HK-2 (cell line): ENCODE measurements around the gene SCYL2.
"Not testable (repeated sequence)": the region's sequence is repeated elsewhere in the genome, so short reads cannot be mapped to it uniquely, and the experiment has no call there.

ENCODE experiments used
- DNase-seq: peaks from one replicate; pipeline ENCODE4 v3.0.0-alpha.2; 2018; ENCODE audit not compliant: unreplicated experiment

Gene SCYL2

DNA sequence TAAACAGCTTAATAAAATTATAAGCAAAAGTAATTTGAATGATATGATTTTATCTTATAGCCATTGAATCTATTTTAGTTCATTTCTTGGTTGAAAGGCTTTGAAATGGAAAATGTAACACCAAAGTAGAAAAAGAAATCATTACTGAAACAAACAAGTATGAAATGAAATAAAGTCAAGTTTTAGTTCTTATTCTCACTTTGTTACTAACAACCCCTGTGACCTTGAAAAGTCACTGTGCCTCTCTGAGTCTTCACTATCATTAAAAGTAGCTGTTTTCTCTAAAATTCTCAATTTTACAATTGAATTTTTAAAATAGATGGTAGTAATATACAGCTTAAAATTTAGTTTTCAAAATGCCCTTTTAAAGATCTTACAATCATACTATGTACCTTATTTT, 57.5 kb downstream of the SCYL2 start:
- DNase-seq, result no peak

DNA sequence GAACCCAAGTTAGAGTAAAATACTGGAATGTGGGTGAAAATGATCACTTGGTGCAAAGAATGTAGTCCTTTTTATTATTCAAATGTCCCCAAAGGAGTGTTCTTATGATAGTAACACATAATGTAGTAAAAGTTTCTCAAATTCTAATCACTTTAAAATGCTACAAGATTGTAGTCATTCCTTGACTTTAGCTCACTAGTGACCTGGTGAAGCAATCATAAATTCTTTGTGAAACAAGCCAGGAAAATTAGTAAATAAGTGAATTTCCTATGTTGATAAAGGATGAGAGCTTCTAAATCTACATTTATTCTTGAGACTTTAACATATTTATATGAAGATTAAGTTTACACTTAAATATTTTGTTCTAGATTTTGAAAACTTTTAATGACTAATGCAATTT, 59.2 kb downstream of the SCYL2 start:
- DNase-seq, result no peak

DNA sequence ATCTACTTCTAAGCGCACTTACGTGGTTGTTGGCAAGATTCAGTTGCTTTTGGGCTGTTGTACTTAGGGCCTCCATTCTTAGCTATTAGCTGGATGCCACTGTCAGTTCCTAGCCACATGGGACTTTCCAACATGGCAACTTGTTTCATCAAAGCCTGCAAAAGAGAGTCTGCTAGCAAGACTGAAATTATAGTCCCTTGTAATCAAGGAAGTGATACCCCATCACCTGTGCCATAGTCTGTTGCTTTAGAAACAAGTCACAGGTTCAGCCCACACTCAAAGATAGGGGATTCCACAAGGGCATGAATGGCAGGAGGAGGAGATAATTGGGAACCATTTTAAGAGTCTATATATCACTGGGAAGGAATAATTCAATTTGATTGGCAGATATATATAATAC, 62.8 kb downstream of the SCYL2 start:
- no peak for DNase-seq

DNA sequence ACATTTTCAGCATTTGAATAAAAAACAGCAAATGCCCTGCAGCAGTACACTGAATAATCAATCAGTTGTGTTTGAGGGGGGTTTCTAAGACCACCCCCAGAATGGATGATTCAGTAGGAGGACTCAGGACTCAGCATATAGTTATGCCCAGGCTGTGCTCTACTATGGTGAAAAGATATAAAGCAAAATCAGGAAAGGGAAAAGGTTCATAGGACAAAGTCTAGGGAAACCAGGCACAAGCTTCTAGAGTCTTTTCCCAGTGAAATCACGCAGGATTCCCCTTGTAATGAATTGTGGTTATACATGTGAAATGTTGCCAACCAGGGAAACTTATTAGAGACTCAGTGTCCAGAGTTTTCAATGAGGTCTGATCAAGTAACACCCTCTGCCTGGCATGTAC, 64.9 kb downstream of the SCYL2 start:
- no peak for DNase-seq

DNA sequence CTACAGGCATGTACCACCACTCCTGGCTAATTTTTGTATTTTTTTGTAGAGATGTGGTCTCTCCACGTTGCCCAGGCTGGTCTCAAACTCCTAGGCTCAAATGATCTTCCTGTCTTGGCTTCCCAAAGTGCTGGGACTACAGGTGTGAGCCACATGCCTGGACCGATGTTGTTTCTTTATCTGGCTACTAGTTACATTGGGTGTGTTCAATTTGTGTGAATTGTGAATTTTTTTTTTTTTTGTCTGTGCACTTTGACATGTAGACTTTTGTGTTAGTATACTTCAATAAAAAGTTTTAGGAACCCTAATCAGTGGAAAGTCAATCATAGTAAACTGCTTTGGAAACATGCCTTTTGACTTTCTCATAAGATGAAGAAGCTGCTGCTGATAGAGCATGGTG, 65.9 kb downstream of the SCYL2 start:
- no peak for DNase-seq

DNA sequence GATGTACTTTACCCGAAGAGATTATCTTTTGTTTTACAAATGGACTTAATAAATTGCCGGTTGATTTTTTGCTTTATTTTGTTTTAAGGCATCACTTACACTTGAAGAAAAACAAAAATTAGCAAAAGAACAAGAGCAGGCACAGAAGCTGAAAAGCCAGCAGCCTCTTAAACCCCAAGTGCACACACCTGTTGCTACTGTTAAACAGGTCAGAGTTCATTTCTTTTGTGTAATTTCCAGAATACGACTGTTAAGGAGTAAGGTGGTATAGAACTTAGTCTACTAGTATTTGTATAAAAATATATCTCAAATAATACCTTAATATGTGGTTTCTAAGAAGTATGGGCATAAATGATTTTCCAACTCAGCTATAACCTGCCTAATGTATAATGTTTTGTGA, 70.3 kb downstream of the SCYL2 start:
- DNase-seq, result no peak

DNA sequence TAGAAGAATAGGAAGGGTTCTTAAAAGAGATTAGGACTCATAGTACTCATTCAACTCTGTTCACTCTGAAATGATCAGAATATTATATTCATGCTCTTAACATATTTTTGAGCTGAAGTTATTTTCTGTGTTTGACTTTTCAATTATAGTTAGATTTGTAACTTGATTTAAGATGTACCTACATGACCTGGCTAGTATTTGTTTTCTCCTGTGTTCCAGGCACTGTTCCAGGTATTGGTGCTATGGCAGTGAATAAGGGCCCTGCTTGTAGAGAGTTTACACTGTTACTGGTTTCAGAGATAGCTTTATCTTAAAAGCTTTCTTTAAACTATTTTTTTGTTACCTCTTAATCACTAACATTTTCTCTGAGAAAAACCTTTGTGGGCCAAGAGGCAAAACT, 70.8 kb downstream of the SCYL2 start:
- DNase-seq, result no peak

DNA sequence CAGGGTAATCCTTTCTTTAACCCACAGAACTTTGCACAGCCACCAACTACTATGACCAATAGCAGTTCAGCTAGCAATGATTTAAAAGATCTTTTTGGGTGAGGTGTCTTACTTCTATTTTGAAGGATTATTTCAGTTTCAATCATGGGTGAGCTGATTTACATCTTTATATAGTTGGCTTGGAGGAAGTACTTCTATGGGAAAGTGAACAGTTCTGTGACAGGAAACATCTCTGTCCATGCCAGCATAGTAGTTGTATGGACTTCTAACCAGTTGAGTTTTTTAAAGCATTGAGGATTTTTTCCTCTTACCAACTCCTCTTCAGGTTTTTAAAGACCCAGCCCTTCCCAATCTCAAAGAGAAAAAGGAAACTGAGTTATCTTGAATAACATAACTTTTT, 72.1 kb downstream of the SCYL2 start:
- DNase-seq, result no peak

DNA sequence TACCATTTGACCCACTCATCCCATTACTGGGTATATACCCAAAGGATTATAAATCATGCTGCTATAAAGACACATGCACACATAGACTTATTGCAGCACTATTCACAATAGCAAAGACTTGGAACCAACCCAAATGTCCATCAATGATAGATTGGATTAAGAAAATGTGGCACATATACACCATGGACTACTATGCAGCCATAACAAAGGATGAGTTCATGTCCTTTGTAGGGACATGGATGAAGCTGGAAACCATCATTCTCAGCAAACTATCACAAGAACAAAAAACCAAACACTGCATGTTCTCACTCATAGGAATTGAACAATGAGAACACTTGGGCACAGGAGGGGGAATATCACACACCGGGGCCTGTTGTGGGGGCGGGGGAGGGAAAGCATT, 75.9 kb downstream of the SCYL2 start:
- DNase-seq, result not testable (repeated sequence)

DNA sequence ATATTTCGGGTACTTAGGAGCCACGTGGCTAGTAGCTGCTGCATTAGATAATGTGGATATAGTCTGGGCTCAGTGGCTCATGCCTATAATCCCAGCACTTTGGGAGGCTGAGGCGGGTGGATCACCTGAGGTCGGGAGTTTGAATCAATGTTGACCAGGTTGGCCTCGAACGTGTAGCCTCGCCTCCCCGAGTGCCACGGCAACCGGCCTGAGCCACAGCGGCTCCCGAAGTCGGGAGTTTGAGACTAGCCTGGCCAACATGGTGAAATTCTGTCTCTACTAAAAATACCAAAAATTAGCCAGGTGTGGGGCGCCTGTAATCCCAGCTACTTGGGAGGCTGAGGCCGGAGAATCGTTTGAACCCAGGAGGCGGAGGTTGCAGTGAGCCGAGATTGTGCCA, 77.4 kb downstream of the SCYL2 start:
- not testable (repeated sequence) for DNase-seq

DNA sequence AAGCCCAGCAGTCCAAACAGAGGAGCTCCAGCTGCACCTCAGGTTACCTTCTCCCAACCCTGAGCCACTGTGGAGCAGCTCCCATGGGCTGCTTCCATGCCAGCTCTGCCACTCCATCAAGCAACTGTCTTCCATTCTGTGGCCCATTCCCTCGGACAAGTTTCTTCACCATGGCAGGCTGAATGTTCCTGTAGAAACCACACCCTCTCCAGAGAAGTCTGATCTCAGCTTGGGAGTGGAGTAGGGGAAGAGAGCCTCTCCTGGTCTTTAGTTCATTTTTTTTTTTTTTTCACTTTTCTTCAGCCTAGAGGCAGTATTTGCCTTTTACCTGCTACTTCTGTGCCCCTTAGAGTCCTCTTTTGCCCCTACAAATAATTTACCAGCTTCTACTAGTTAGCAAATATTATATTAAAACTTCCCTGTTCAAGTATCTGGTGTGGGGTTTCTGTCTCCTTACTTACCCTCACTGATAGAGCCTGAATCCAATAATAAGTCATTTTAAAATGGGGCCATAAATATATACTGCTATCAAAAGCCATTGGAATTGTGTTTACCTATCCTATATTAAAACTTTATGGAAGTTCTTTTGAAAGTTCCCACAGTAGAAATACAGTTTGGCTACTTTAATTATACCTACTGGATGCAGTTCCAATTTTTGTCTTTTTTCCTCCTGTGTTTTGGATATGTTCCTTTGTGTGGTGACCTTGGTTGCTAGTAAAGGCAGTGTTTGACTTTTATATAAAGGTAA, 78.2 kb downstream of the SCYL2 start:
- no peak for DNase-seq

DNA sequence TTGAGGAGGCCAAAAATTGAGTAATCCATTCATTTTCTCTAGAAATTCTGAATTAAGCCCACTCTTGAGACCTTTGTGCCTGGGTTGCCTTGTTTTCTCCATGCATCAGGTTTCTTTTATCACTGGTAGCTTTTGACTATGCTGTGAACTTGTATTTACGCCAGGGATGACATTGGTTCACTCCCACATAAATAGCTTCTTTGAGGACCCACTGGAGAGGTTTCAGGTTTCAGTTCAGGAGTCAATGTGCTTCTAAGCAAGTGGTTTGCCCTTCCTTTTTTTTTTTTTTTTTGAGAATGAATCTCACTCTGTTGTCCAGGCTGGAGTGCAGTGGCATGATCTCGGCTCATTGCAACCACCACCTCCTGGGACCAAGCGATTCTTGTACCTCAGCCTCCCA, 79.7 kb downstream of the SCYL2 start:
- DNase-seq, result no peak

DNA sequence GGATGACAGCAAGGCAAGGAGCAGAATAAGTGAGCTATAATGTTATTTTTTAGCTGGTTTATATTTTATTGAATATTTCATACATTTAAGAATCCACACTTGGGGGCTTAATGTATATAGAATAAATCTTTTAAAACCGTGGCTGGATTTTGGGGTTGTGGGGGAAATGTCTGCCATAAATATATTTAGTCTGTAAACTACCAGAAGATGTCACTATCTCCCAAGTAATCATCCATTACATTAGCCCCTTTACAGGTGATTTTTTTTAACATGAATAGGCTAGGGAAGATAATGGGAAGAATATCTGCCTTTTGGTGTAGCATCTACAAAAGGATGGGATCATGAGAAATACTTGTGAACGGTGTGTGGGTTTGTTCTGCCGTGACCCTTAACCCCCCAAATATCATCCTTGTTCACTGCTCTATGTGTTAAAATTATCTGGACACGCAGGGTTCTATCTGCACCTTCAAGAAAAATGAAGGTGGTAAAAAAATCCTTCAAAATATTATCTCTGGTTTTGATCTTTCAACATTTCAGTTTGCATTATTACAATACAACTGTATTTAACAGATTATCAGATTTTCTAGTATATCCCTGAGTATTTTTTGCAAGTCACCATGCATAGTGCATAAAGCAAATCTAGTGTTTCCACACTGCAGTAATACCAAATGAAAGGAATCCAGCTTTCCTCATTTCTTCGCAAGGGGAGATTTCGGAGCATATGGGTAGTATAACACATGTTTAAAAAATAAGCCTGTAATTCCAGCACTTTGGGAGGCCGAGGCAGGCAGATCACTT, 81.9 kb downstream of the SCYL2 start:
- no peak for DNase-seq

DNA sequence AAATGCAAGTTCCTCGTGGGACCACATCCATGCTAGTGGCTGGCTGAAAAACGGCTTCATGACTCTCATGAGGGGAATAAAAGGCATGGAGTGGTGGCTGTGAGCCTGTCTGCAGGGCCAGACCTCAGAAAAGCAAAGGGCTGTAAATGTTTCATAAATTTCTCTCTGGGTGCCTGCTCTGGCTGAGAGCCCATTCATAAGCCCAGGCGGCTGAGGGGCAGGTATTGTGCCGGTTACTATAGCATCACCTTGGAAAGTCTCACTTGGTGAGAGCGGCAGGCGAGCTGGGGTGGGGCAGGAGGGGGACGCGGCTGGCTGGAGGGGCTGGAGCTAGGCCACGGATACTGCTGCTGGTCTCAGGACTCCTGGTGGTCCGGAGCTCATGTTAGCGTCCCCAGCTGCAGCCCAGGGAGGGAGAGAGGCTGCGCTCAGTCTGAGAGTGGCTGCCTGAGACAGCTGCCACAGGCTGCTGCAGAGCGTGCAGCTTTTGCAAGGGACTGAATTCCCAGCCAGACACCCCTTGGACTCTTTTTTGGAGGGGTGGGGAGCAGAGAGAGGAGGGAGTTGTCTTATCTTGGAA, 89.8 kb downstream of the SCYL2 start, which contains the start of gene SLC17A8:
TSS of gene SLC17A8 (plus strand) at position 431 of the 580 bp plus-strand sequence. CDS start 318 bp downstream, outside the sequence.
- DNase-seq, result no peak

DNA sequence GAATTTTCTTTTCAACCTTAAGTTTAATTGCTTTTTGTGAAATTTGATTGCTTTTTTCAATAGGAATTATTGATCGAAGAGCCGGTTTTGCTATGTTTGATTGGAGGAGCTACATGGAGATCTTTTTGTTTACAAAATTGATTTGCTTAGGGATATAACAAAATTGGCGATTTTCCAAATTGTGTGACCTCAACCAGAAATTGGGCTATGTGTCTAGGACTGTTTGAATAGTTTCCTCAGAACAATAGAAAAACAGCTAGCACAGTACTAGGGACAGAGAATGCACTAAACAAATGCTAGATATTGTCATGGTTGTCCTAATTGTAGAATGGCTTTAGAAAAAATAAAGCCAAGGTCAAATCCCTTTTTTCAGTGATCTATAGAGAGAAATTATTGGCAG, 92.3 kb downstream of the SCYL2 start:
- DNase-seq, result no peak

DNA sequence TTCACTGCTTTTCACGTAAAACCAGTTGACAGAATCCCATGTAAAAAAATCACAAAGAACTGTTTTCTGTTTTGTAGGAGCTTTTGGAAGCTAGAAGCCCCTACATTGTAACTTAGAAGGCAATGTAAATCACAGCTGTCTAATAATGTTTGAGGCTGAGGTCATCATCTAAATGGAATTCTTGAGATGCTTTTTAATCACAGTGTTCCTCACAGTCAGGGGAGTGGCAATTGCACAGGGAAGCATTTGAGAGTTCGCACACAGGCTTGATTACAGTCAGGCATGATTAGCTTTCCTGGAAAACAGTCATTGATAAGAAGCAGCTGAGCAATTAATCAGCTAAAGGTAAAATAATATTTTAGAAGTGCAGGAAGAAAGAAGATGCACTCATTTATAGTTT, 92.8 kb downstream of the SCYL2 start:
- no peak for DNase-seq

DNA sequence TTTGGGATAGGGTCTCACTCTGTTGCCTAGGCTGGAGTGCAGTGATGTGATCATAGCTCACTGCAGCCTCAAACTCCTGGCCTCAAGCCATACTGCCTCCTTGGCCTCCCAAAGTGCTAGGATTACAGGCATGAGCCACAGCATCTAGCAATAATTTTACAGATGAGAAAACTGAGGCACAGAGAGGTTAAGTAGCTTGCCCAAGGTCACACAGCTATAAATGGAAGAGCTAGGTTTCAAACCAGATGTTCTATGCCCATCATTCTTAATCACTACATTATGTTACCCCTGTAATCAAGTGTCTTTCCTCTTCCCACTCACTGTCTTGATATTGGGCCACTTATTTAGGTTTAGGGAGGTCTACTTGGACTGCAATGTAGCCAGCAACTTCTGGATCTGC, 93.5 kb downstream of the SCYL2 start:
- no peak for DNase-seq

DNA sequence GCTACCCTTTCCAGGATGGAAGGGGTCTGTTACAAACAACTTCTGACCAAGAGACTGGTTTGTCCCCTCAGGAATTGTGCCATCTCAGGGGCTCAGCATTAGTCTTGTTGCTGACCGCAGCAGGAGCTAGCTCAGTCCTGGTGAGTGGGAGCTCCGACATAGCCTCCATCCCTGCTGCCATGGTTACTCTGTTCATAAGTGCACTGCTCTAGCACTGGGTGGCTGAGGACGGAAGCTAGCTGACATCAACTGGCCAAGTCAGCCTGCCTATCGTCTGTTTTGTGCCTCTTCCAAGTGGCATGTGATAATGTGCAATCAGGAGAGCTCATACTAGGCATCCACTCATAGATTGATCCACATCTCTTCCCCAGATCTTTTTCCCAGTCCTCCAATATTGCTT, 97.3 kb downstream of the SCYL2 start:
- no peak for DNase-seq

DNA sequence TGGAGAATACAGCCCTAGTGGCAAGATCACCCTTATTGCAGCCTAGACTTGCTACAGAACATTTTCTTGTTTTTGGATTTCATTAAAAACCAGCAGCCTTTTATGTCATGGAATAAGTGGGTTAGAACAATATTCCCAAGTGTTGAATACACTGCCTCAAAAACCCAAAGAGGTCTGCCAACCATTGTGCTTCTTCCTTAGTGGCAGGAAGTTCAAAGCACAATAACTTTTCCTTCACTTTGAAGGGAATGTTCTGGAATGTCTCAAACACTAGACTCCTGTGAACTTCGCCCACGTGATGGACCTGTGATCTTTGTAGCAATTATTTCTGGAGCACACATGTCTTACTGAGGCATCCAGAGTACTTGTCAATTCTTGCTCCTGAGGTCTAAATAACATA, 98.4 kb downstream of the SCYL2 start:
- no peak for DNase-seq

DNA sequence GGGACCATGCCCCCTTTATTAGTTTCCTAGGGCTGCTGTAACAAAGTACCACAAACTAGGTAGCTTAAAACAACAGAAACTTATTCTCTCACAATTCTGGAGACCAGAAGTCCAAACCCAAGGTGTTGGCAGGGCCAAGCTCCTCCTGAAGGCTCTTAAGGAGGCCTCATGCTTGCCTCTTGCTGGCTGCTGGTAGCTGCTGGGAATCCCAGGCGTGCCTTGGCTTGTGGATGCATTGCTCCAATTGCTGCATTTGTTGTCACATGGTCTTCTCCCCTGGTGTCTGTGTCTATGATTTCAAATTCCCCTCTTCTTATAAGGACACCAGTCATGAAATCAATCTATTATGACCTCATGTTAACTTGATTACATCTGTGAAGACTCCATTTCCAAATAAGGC, 101.1 kb downstream of the SCYL2 start:
- DNase-seq, result no peak

DNA sequence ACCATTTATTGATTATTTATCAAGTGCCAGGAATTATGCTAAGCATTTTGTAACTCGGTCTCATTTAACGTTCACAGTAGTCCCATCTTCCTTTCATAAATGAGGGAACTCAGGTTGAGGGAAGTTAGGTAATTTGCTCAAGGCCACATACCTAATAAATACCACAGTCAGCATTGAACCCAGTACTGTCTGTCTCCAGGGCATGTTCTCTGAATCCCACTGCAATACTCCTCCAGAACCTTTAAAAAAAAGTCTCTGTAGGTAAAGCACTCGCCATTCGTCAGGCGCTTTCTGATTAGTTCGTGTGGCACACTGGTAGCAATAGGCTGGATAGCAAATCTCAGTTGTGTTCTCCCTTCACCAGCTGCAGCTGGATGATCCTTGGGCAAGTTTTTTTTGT, 104.2 kb downstream of the SCYL2 start:
- DNase-seq, result no peak

DNA sequence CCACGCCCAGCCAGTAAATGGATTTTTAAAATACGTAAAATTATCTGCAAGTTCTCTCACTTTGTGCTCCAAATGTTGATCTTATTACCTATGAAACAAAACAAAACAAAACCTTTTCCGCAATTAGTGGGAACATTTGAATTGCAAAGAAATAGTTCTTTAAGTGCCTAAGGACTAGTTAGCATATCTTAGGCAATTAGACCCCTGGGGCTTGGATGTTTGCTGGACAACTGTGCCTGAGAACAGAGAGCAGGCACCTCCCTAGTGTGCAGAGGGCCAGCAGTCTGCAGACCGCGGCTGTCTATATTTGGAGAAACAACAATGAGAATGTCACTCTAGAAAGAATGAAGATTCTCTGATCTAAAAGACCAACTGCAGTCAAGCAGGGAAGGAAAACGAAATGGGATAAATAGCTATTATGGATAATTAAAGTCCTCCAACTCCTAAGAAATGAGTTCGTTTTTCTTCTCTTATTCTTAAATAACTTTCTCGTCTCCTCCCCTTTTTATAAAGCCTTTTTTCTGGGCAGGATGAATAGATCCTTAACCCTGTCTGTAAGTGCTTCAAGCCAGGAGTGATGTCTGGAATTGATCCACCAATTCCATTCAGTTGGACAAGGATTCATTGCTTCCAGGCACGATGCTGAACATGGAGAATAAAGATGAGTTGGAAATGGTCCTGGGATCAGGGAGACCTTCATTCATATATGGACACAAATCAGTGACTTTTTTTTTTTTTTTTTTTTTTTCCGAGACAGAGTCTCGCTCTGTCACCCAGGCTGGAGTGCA, 106.1 kb downstream of the SCYL2 start:
- DNase-seq, result no peak
